T-helper 9 cell (primary cell): ENCODE results near the gene UBC.
"Not testable (repeated sequence)": the region's sequence is repeated elsewhere in the genome, so short reads cannot be mapped to it uniquely, and the experiment has no call there.

ENCODE experiments used
- DNase-seq: peaks from one replicate; pipeline ENCODE4 v3.0.0-alpha.2; 2020

UBC gene

DNA sequence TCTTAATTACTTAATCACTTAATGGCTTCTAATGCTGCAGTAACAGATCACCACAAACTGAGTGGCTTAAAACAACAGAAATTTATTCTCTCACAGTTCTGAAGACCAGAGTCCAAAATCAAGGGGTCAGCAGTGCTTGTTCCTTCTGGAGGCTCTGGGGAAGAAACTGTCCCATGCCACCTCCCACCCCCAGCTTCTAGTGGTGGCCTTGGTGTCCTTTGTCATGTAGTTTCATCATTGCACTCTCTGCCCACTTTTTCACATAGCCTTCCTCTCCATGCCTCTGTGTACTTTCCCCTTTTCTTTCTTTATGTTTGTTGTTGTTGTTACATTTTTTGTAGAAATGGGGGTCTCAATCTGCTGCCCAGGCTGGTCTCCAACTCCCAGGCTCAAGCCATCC, 16.1 kb upstream of the UBC start:
- DNase-seq, result no peak

DNA sequence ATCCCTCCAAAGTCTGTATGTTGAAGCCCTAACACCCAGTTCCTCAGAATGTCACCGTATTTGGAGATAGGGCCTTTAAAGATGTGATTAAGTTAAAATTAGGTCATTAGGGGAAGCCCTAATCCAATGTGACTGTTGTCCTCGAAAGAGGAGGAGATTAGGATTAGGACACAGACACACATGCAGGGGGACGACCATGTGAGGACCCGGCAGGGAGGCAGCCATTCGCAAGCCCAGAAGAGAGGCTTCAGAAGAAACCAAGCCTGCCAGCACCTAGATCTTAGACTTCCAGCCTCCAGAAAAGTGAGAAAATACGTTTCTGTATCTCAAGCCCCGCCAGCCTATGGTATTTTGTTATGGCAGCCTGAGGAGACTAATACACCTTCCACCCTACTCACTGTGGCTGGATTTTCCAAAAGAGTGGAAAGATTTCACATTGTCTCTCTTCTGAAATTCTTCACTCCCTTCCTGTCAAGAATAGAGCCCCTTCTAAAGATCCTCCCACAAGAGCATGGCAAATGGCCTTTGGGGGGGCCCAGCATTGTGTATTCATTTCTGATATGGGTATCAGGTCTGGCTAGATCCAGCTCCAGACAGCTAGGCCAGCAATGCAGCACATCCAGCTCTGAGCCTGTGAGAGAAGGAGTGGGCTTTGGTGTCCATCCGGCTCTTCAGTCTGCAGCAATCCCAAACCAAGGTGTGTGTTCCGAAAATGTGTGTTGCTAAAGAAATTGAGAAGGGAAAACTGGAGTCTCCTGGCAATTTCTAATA, 15.4 kb upstream of the UBC start:
- no peak for DNase-seq

DNA sequence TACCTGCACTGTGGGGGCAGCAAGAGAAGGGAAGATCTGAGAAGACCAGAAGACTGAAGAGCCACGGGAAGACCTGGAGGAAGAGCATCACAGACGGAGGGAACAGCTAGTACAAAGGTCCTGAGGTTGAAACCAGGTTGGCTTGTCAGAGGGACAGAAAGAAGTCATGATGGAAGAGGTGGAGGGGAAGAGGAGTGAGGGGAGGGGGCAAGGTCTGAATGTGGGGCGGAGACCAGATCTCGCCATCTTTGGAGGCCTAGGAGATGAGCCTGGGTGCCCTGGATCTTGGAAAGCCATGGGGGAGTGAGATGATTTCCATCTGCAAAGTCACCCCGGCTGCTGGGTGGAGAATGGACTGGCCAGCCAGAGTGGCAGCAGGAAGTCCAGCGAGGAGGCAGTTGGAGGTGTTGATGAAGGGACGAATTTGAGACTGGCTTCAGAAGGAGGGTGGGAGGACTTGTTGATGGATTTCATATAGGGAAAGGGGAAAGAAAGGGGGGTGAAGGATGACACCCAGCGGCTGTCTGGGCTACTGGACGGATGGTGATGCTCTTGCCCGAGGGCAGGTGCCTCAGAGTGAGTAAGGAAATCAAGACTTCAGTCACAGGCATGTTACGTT, 14.6 kb upstream of the UBC start:
- DNase-seq, result no peak

DNA sequence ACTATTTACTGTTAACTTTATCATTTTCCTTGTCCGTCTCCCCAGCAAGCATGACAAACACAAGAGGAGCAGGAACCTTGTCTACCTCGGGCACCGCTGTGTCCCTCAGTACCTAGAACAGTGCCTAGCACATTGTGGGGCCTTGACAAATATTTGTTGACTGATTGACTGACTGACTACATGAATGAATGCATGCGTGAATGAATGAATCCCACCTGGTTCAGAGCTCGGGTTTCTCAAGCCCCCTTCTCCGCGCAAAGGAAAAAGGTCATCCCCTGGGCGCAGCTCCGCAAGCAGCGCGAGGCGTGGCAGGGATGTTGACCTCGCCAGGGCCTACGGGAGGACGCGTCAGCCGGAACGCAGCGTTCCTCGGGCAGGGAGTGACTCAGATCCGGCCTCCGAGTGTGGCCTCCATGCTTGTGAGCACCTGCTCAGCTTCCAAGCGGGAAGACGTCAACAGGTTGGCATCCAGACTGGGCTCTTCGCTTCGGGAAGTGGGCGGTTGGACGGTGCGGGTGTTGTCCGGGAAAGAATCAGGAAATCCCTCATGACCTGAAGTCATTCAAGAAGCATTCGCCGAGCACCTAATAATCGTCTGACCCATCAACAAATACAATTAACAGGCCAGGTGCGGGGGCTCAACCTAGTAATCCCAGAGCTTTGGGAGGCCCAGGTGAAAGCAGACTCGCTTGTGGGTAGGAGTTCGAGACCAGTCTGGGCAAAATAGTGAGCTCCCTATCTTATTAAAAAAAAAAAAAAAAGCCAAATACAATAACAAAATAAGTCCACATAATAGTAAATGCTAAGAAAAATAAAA, 13.9 kb upstream of the UBC start:
- peak; percentile 25 for DNase-seq

DNA sequence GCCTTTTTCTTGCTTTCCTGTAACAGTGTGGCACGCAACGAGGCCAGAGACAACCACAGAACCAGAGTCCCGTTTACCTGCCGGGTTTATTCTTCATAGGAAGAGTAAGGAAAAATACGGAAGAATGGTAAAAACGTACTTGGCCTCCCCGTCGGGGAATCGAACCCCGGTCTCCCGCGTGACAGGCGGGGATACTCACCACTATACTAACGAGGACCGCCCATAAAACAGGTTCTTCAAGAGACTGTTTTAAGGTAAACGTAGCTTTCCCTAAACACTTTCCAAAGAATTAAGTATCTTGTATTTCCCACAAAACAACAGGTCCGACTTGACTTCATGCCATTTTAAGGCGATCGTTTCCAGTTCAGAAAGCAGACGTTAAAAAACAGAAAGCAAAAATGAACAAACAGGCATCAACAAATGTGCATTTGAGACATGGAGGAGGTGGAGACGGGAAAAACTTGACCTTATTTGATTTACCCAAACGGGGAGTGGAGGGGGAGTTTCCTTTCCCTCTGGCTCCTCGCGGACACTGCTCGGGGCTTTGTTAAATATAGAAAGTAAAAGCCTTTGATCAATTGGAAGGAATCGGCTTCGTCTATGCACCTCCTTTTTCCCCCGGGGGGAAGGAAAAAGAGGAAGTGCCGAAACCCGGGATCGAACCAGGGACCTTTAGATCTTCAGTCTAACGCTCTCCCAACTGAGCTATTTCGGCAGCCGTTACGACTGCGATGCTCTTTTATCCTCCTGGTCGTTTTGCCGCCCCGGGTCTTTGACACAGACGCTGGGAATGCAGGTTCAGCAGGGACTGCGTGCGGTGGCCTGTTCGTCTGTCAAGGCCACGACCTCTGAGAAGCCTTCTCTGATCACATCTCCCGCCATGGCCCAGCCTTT, 13.0 kb upstream of the UBC start:
- DNase-seq, result peak; percentile 91

DNA sequence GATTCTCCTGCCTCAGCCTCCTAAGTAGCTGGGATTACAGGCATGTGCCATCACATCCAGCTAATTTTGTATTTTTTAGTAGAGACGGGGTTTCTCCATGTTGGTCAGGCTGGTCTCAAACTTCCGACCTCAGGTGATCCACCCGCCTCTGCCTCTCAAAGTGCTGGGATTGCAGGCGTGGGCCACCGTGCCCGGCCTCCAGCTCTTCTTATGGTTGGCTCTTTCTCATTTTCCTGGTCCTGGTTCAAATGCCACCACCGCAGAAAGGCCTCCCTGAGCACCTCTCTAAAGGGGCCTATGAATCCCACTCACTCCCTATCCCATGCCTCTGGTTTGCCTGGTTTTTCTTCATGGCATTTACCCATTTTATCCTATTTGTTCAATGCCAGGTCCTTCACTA, 11.3 kb upstream of the UBC start:
- not testable (repeated sequence) for DNase-seq

DNA sequence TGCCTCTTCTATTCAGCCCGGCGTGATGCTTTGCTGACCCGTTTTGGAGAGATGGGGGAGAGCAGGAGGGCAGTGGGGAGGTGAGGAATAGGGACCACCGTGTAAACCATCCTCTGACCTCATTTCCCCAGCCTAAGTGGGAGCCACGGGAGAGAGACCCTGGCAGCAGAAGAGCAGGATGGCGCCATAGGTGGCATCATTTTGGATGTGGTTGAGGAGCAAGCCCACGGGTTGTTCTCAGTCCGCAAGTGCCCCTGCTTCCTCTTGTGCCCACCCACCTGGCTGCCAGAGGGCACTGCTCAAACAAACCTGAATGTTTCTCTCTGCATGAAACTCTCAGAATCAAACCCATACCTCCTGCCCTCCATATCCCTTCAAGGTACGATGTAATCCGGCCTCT, 10.7 kb upstream of the UBC start:
- DNase-seq, result no peak

DNA sequence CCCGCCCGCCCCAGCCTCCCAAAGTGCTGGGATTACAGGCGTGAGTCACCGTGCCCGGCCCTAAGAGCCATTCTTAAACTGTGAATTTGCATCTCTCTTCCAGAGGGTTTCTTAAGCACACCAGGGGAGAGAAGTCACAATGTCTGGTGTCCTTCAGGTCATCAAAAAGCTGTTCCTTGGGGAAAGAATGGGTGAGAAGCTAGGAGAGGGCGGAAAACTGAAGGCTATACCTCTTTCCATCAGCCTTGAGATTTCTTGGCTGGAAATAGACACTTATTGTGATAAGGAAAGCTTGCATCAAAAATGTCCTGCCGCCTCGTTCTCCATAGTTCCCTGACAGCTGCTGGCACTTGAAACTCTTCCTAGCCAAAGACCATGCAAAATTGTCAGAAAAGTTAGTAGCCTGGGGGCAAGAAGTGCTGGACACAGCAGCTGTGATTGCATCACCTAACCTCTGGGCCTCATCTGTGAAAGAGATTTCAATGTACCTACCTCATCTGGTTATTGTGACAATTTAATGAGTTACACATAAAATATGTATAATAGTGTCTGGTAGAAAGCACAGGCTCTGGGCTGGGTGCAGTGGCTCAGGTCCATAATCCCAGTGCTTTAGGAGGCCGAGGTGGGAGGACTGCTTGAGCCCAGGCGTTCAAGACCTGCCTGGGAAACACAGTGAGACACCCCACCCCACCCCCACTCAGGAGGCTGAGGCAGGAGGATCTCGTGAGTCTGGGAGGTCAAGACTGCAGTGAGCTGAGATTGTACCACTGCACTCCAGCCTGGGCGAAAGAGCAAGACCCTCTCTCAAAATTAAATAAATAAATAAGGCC, 9.7 kb upstream of the UBC start:
- DNase-seq, result no peak

DNA sequence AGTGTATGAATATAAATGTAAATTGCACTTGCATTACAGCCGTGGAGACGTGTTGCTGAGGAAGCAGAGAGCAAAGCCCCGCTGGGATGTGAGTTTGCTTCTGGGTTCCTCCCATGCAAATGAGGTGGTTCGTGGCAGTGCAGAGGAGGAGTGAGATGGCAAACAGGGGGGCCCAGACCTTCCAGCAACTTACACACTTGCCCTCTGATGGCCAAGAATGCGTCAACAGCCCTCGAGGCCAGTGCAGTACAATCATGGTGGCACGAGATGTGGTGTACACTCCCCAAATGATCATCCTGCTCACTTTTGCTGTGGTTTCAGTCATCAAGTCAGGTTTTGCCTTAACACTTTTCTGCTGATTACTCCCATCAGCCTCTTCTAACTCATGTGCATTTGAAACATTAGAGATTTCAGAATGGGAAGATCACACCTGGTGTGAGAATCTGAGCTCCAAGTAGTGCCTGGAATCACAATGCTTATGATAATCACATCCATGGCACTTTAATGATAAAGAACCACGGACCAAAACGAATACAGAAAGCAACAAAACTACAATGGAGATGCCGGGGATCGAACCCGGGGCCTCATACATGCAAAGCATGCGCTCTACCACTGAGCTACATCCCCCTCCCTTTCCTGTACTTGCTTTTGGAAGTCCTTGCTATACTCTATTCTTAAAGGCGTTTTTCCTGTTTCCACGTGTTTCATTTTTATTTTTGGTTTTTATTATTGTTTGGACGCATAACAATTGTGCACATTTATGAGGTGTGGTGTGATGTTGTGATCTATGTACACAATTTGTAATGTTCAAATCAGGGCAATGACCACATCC, 7.0 kb upstream of the UBC start:
- DNase-seq, result peak; percentile 41

DNA sequence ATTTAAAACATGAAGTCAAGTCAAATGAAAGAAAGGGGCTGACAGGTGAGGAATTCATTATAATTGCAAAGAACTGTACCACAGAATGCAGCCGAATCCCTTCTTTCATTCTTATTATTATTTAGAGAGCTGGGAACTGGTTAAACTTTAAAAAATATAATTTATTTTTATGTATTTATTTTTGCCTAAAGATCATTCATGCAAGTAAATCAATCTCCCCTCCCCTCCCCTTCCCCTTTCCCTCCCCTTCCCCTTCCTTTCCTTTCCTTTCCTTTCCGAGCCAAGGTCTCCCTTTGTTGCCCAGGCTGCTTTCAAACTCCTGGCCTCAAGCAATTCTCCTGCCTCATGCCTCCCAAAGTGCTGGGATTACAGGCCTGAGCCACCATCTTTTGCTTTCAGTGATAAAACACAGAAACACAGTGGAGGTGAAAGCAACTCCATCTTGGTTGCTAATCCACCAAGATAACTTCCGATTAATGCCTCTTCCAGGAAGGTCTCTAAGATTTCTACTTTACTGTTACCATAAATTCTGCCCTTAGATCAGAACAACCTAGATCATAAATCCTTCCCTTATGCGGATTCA, 6.0 kb upstream of the UBC start:
- DNase-seq, result no peak

DNA sequence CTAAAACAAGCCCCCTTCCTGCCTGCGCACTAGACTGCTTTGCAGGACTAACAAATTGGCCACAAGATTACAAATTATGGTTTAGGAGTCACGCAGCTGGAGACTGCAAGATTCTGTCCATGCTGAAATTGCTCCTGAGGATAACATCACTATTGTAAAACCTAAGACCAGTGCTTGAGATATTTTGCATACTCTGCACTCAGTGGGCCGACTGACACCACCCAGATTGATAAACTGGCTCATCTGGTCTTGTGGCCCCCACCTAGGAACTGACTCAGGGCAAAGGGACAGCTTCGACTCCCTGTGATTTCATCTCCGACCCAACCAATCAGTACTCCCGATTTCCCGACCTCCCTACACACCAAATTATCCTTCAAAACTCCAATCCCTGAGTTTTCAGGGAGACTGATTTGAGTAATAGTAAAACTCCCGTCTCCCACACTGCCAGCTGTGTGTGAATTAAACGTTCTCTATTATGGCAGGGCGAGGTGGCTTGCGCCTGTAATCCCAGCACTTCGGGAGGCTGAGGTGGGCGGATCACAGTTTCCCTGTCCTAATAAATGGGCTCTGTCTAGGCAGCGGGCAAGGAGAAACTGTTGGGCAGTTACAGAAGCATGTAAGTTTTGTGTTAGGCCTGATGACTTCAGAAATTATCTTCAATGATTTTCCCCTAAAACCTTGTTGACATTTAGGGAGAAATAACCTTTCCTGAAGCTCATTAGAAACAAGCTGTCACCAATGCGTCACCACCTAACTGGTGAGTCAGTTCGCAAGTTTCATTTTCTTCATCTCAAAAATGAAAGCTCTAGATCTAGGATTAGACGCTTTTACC, 5.3 kb upstream of the UBC start:
- DNase-seq, result no peak

DNA sequence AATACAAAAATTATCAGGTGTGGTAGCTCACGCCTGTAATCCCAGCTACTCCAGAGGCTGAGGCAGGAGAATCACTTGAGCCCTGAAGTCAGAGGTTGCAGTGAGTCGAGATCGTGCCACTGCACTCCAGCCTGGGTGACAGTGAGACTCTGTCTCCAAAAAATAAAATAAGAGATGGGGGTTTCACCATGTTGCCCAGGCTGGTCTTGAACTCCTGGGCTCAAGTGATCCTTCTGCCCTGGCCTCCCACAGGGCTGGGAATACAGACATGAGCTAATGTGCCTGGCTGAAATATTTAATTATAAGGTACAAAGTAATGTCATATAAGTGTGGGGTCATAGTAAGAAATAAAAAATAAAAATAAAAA, 4.2 kb upstream of the UBC start:
- DNase-seq, result not testable (repeated sequence)

DNA sequence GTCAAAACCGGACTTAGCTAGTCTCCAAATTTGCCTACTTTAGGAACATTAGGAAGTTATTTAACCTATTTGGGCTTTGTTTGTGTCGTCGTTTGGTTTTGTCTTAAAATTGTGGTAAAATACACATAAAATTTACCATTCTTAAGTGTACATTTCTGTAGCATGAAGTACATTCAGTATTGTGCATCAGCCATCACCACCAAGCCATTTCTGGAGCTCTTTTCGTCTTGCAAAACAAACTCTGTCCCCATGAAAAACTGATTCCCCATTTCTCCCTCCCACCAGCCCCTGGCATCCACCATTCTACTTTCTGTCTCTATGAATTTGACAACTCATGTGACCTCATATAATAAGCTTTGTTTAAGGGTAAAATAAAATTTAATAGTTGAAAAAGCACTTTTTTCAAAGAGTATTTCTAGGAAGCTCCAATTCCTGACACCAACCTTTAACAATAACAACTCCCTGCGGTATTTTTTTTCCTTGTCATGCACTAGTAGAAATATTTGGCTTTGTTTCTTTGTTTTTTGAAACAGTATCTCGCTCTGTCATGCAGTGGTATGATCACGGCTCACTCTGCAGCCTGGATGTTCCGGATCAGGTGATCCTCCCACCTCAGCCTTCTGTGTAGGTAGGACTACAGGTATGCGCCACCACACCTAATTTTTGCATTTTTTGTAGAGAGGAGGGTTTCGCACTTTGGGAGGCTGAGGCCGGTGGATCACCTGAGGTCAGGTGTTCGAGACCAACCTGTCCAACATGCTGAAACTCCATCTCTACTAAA, 3.6 kb upstream of the UBC start:
- no peak for DNase-seq

DNA sequence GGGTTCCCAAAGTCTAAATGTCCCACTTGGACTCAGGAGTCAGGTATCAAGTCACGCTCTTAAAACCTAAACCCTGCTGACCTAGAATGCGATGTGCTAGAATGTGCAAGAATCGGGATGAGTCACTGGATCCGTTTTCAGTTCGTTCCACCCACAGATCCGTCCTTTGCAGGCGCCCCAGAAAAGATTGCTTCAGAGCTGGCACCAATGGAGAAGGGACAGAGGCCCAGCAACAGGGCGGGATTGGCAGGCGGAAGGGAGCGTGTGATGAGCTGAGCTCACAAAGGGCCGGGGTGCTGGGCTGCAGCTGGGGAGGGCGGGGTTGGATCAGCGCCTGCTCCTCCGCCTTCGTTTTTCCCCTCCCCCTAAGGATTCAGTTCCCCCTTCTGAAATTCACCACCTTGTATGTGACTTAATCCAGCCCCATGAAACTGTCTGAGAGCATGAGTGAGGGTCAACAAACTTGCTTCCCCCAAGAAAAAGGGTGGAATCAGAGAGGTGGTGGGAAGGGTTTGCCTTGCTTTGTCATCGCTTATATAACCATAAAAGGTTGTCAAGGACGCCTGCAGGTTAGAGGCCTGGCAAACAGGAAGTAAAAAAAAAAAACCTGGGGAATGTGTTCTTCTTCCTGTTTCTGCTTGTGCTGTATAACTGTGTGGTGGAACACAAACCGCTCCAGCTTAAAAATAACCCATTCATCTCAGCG, 2.8 kb upstream of the UBC start:
- DNase-seq, result peak; percentile 88

DNA sequence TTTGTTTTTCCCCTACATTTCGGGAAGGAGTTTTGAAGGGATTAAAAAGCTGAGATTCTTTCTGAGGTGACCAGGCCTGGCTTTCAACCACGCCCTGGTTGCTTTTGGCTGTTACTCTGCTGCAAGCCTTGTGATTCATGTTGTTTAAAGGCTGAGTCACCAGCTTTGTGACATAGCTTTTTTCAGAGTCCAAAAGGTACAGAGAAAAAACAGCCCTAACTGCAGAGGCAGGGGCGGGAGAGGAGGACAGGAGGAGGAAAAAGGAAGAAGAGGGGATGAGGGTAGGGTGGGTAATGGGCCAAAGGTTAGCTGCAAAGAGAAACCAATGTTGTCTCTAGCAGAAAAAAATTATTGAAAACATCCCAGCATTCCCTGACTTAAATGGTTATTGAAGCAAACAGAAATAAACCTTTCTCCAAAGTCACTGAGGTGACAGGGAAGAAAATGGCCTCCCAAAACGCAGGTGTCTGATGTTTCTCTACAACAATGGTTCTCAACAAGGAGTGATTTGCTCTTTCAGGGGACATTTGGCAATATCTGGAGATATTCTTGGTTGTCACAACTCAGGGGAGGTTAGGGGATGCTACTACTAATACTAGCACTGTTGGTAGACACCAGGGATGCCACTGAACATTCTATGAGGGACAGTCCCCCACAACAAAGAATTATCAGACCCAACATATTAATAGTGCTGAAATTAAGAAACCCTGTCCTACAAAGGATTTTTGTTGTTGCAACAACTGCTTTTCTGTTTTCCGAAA, 2.1 kb upstream of the UBC start:
- DNase-seq, result no peak

DNA sequence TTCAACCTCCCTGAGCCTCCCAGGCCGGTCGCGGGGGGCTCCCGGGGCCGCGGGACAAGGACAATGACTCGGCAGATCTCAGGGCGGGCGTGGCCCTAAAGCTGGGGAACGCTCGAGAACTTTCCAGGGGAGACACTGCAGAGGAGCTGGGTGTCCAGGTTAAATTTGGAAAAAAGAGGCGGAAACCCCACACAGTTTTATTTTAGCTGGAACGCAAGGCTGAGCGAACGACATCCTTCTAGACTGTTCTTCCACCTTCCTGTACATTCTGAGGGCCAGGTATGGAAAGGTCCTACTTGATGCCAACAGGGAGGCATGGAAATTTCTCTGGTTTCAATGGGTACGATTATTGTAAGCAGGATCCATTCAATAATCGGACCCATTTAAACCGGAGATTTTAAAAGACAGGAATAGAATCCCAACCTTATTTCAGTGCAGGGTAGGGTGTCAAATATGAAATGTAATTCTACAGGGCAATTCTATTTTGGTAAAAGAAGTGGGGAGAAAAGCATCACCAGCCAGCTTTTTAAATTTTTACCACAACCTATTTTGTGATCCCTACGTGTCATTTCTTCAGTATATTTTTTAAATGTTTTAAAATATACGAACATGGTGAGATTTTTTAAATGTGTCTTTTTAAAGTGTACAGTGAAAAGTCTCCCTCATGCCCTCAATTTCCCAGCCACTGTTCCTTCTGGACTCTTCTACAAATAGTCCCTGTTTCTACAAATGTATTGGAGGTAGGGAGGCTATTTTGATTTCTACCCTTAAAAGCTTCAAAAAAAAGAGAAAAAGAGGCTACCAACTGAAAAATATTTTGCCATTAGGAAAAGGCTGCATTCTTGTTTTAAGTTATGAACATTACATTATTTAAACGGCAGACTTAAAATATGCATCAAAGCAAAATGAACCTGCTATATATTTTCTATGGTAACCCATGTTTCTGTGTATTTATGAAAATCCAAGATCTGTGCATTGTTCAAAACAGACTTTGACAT, 1.1 kb upstream of the UBC start:
- no peak for DNase-seq
